ENCODE results near the gene NDRG3.

DNA sequence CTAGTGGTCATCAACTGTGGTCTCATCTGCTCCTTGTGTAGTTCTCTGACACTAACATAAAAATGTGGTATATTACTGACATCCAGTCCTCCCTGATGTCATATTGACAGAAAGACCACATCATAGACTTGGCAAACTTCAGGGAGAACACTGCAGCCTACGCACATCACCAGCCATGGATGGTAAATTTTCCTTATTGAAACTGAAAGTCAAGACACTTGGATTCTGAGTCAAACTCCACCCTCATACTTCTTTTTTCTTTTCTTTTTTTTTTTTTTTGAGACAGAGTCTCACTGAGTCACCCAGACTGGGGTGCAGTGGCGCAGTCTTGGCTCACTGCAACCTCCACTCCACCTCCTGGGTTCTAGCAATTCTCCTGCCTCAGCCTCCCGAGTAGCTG is 25.4 kb downstream of the NDRG3 start:
- TF ChIP-seq POLR2AphosphoS5 (IDR thresholded peaks at IDR 0.05) (no peak), POLR2A (IDR thresholded peaks at IDR 0.05) (no peak)
